CD4-positive, alpha-beta T cell treated with Interleukin-4 for 1 hour (primary cell): ENCODE measurements around the gene LNX2.

ENCODE experiments used
- DNase-seq, 2 donors: peaks; one replicate each; pipeline ENCODE4 v3.0.0-alpha.2; 2020 to 2022

LNX2 gene

DNA sequence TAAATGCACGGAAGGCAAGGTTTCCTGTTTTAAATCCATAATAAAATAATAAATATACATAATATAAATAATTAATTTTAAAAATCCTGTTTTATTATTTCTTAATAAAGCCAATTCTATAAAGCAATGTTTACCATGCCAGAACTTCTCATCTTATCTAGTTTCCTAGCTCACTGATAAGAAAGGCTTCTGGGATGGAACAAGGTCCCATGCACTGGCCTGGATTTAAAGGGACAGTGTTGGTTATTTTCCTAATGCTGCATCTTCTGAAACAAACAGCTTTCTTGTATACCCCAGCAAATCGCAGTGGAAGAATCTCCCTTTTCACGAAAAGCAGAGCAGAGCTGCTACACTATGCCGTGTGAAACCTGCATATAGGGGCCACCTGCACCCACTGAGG is 68.8 kb downstream of the LNX2 start:
- DNase-seq: no peak

GRCh38 chr13:27549406-27549981 is 70.8 kb downstream of the LNX2 start:
- DNase-seq: no peak

DNA sequence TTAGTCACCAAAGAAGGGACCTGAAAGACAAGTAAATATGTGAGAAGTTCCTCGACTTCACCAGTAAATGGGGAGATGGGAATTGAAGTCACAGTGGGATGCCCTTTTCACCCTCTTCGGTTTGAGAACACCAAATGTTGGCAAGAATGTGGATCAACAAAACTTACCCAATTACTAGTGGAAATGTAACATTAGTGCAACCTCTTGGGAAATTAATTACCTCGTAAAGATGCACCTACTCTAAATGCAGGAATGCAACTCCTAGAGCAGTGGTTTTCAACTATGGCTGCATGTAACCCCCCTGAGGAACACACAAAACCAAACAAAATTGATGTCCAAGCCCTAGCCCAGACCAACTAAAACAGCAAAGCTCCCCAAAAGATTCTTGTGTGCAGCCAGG is 78.1 kb downstream of the LNX2 start:
- no peak for DNase-seq

DNA sequence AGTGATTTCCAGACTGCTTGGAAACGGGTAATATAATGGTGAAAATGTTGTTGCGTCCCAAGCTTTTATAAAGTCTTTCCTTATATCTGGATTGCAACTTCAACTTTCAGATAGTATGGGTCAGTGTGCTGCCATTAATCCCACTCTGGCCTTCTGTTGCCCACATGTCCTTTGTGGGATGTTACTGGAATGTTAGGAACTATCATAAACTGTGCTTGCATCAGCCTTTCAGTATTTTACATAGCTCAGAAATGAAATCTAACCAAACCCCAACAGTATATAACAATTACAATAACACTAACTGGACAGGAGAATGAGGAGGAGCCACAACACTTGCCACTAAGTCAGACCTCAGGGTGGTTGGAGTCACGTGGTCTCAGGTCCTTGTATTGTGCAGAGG is 78.9 kb downstream of the LNX2 start:
- no peak for DNase-seq

GRCh38 chr13:27536361-27537101 is 83.8 kb downstream of the LNX2 start:
- no peak for DNase-seq

GRCh38 chr13:27535546-27535945 is 84.8 kb downstream of the LNX2 start:
- no peak for DNase-seq

- no peak for DNase-seq
Observed at GRCh38 chr13:27534981-27535380, 85.3 kb downstream of the LNX2 start.

DNA sequence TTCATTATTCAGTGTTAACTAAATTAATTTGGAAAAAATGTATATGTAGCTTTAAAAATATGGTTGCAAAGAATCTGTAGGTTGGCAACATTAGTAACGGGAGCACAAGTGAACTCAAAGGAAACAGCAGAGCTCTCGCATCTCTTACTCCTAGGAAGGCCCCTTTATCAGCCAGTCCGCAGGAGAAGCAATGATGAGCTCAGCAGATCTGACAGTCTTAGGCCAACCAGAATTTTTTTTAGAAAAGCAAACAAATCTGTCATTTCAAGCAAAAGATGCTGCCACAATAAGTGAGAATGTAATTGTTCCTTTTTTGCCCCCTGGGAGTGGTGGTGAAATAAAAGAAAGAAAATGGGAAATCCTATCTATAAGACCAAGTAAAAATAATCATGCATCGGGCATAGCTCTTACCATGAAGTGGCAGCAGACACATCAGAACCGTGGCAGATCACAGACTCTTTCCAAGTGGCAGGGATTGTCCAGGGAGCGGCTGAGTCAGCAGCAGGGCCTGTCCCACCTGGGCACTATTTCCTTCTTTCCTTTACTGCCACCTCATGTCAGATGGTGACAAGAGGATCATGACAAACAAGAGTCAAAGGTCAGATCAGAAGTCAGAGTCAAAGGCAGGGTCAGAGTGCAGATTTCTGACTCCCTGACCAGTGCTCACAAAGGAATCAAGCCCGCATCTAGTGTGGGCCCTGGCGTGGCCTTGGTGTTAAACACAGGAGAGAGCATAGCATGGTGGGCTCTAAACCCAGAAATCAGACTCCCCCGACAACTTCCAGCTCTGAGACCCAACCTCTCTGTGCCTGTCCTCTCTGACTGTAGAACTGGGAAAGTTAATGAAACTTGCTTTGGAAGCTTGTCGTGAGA is 86.0 kb downstream of the LNX2 start:
- DNase-seq: no peak

DNA sequence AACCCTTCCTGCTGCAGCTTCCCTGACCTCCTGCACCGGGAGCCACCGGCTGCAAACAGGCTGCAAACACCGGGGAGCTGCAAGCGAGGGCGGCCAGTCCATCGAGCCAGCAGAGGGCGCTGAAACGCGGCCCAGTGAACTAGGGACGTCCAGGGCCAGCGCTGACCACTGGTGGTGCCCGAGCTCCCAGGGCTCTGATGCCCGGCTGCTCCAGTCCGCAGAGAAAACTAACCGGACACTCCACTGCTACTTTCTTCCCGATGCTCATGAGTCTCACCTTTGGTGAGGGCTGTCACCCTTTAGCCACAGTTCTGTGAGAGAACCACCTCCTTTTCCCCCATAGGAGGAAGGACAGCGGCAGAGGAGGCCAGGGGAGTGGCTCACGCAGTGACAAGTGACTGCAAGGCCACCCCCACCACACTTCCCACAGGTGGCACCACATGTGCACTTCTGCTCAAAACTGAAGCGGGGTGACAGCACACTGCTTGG is 87.1 kb downstream of the LNX2 start:
- DNase-seq: peak; percentile 40 to 62

GRCh38 chr13:27528908-27529307 is 91.4 kb downstream of the LNX2 start:
- no peak for DNase-seq

DNA sequence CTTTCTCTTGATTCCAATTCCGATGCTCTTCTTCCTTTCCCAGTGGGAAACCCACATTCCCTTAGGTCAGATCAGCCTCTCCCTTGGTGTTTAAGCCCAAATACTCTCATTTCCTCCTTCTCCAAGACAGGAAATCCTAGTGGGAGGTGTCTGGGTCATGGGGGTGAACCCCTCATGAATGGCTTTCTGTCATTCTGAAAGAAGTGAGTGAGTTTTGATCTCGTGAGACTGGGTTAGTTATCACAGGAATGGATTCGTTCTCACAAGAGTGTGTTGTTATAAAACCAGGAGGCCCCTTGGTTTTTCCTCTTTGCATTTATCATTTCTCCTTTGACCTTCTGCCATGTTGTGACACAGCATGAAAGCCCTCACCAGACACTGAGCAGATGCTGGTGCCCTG is 93.8 kb downstream of the LNX2 start:
- no peak for DNase-seq

- no peak for DNase-seq
Observed at GRCh38 chr13:27524981-27525975, 95.1 kb downstream of the LNX2 start.

- DNase-seq: no peak
Observed at GRCh38 chr13:27523346-27524073, 96.8 kb downstream of the LNX2 start.

DNA sequence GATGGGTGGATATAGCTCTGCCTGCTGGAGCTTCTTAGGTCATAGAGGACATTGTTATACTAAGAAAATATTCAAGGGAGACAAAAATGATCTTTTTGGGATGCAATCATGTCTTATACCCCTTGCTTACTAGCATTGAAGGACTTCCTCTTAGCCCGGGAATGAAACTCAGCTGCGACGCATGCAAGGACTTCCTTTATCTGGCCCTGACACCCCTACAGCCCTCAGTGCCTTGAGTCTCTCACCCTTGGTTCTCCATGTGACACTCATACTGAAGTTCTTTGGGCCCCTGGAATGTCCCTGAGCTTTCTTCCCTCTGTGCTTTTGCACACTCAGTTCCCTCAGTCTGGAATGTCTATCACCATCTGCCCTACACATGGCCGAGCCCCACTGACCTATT is 97.5 kb downstream of the LNX2 start:
- DNase-seq: no peak

- DNase-seq: no peak
Observed at GRCh38 chr13:27516103-27516502, 104.2 kb downstream of the LNX2 start.

GRCh38 chr13:27510082-27510481 is 110.2 kb downstream of the LNX2 start:
- DNase-seq: no peak

- DNase-seq: no peak
Observed at GRCh38 chr13:27508802-27509201, 111.5 kb downstream of the LNX2 start.

DNA sequence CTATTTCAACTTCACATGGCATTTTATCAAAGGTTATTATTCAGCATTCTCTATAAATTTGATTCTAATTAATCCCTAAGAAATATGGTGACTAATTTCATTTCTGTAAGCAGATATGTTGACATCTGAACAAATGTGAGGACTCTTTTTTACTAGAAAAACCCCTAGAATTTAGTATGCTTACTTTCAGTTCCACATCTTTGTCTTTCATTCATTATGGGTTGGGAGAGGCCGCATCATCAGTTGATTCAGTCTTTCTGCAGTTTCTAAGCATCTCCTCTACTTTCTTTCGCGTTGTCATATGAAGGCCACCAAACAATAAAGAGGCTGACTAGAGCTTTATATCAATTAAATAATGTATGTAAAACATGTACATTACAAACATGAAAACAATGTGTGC is 114.5 kb downstream of the LNX2 start:
- no peak for DNase-seq

- no peak for DNase-seq
Observed at GRCh38 chr13:27504868-27505194, 115.5 kb downstream of the LNX2 start.

GRCh38 chr13:27504128-27504867 is 116.0 kb downstream of the LNX2 start:
- no peak for DNase-seq
